Epithelial cell of esophagus (primary cell): Measurements from ENCODE around the gene UBE4A.

ENCODE experiments used
- DNase-seq: peaks from one replicate; pipeline ENCODE4 v3.0.0; 2010; ENCODE audit warnings: low read depth
- H3K4me3 ChIP-seq: 2 replicates; pipeline ENCODE4 v1.5.1; 2011; ENCODE audit warnings: mild to moderate bottlenecking, low read length, control low read depth
- CTCF ChIP-seq: IDR thresholded peaks from 2 replicates; pipeline ENCODE4 v1.5.1; 2011; ENCODE audit warnings: low read depth, mild to moderate bottlenecking, low read length, control low read depth, inconsistent platforms; ENCODE audit not compliant: insufficient read depth; ENCODE audit errors: missing control alignments

The UBE4A gene

DNA sequence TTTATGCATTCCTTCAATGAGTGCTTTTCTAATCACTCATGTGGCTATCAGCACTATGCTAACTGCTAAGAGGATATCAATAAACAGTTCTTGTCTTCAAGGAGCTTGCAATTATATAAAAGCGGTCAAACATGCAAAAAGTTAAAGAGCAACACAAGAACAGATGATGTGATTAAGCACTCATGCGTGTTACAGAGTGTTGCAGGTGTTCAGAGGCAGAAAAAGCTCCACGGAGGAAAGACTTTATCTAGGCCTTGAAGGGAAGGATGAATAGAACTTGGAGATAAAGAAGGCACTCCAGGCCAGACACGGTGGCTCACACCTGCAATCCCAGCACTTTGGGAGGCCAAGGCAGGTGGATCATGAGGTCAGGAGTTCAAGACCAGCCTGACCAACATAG lies 41.3 kb upstream of the UBE4A start:
- no peak for TF ChIP-seq CTCF
- DNase-seq, result no peak
- no peak overlapping the region for H3K4me3 ChIP-seq

DNA sequence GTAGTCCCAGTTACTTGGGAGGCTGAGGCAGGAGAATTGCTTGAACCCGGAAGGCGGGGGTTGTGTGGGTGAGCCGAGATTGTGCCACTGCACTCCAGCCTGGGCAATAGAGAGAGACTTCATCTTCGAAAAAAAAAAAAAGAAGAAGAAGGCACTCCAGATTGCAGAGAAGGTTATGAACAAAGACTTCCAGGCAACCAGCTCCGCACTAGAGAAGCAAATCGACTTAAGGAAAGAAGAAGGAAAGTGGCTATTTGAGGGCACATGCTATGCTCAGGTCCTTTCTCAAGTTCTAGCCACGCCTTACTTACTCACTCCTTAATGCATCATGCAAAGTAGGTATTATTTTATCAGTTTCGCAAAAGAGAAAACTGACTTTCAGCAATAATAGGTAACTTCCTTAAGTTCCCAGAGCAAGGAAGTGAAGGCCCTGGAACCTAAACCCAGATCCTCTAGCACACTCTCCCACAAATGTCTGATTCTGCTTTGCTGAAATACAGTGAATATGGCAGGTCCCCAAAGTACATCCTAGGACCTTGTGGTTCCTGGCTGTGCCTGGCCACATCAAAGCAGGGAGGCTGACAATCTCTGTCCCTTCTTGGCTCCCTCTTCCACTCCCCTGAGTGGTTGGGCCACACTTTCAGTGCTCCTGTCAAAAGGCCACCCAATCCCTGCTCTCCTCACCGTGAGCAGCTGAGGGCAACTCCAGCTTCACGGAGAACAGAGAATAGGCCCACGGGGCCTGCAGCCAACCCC lies 40.6 kb upstream of the UBE4A start:
- peak; percentile 65 for DNase-seq
- no peak overlapping the region for H3K4me3 ChIP-seq
- TF ChIP-seq CTCF, result no peak

- no peak for DNase-seq
- no peak for TF ChIP-seq CTCF
- H3K4me3 ChIP-seq, result no peak overlapping the region
Observed at GRCh38 chr11:118319337-118319707, 40.1 kb upstream of the UBE4A start.

DNA sequence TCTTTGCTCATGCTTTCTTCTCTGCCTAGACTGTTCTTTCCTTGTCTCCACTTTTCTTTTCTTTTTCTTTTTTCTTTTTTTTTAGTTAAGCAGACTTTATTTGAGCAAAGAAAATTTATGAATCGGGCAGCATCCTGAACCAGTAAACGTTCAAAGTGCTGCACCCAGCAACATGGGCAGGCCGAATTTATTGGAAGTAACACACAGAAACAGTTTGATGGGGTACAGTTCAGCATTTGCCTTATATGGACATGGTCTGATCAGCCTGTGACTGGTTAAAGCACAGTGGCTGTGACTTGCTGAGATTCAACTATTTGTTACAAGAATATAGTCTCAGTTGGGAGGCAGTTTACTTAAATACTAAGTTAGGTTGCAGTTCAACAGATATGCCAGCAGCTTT lies 38.9 kb upstream of the UBE4A start:
- no peak for TF ChIP-seq CTCF
- H3K4me3 ChIP-seq, result no peak overlapping the region
- no peak for DNase-seq

- no peak for TF ChIP-seq CTCF
- DNase-seq, result no peak
- no peak overlapping the region for H3K4me3 ChIP-seq
Observed at GRCh38 chr11:118321386-118322082, 37.9 kb upstream of the UBE4A start.

DNA sequence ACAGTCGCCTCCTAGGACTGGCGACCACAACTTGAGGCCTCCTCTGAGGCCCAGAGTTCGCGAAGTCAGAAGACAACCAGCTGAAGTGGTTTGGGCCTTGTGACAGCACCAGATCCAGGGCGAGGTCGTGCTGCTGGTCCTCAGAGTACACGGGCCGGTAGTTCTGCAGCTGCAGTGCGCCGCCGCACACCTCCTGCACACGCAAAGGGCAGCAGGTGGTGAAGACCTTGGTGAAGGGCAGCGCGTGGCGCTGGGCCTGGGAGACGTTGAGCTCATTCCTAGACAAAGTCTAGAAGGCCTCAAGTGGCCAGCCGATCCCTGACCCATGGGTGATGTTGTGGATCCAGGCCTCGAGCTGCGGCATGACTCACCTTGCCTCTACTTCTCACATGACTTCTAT lies 36.7 kb upstream of the UBE4A start:
- no peak for DNase-seq
- TF ChIP-seq CTCF, result no peak
- H3K4me3 ChIP-seq, result no peak overlapping the region
